ENCODE results near the gene IP6K1. TPM values are rescaled to one million over a fixed set of nuclear protein-coding genes. Genes with fewer than 3 reads are reported as not detected.

The IP6K1 gene
- total and polyA plus RNA-seq, 2 donors (not counting 1 experiment from before 2014, with no cell fraction given) = 27.8 to 77.8 TPM

DNA sequence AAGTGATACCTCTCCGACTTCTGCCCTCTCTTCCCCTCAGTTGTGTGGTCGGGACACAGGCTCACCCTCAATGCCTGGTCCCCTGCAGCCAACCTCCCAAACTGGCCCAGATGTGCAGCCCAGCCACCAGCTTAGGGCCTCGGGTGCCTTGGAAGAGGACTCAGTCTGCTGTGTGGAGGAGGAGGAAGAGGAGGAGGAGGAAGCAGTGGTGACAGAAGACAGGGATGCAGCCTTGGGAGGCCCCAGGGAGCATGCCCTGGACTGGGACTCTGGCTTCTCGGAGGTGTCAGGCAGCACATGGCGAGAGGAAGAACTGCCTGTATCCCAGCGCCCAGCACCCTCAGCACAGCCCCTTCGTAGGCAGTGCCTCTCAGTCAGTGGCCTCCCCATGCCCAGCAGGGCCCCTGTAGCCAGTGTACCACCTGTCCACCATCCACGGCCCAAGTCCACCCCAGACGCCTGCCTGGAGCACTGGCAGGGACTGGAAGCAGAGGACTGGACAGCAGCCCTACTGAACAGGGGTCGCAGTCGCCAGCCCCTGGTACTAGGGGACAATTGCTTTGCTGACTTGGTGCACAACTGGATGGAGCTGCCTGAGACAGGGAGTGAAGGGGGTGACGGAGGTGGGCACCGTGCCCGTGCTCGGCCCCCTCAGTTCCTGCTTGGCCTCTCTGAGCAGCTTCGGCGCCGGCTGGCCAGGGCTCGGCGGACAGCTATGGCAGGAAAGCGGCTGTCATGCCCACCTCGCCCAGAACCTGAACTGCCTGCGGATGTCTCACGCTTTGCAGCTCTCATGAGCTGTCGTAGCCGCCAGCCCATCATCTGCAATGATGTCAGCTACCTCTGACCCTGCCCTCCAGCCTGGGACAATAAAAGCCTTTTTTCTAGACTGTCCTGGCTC, 18.0 kb upstream of the IP6K1 start:
- Histone ChIP-seq H3K4me3 (ENCODE audit: control extremely low read depth in 1 of 5, extremely low read depth in 1 of 5, insufficient read depth in 1 of 5, low read depth in 2 of 5, low read length in 4 of 5) (peak overlapping the region; percentile 8 to 99 (median 95)), H3K4me2 (replicated peaks; ENCODE audit: low read depth, low read length, poor library complexity, severe bottlenecking) (peak overlapping the region; percentile 99), H3K9ac (ENCODE audit: low read length) (peak overlapping the region; percentile 98), H4K20me1 (ENCODE audit: control insufficient read depth, insufficient read depth, low read length, poor library complexity, severe bottlenecking) (no peaks in the 10 kb centered on the region), H3K36me3 (replicated peaks in 1 of 2; ENCODE audit: control extremely low read depth in 1 of 2, control insufficient read depth in 1 of 2, extremely low read depth in 1 of 2, insufficient read depth in 2 of 2, low read length in 1 of 2) (peaks cover 0 to 20% of the 10 kb centered on the region in 2 experiments), H2AFZ (ENCODE audit: insufficient read depth, low read depth, low read length, poor library complexity, severe bottlenecking) (peak overlapping the region; percentile 90), H3K79me2 (ENCODE audit: control insufficient read depth, insufficient read depth, low read length) (peaks cover 10% of the 10 kb centered on the region), H3K27me3 (replicated peaks in 1 of 4; ENCODE audit: control extremely low read depth in 1 of 4, control insufficient read depth in 3 of 4, insufficient read depth in 4 of 4, low read length in 3 of 4) (no peaks in the 10 kb centered on the region), H3K9me3 (ENCODE audit: control extremely low read depth in 1 of 3, control insufficient read depth in 2 of 3, insufficient read depth in 1 of 3, low read length in 2 of 3) (no peaks in the 10 kb centered on the region), H3K4me1 (ENCODE audit: control insufficient read depth in 2 of 2, insufficient read depth in 2 of 2, low read length in 2 of 2) (peaks cover 51 to 62% of the 10 kb centered on the region in 2 donors), H3K27ac (ENCODE audit: low read length in 2 of 2) (peak overlapping the region; percentile 91 to 97)
- H3K27me3 Mint-ChIP-seq = peaks cover 5% of the 10 kb centered on the region
- ChIA-PET CTCF (interaction anchor here (0.6 to 15.1 kb wide), 9 partner anchors 11 to 286 kb away, joined by 3 to 547 read pairs (median 3); partner anchors contain the start of gene UBA7), POLR2A (interaction anchor here (0.6 to 5.0 kb wide), 14 partner anchors 9 to 758 kb away, joined by 3 to 99 read pairs (median 6); partner anchors contain the start of genes AMIGO3, GMPPB, IP6K1 and MON1A)
- peaks cover 64% of the 10 kb centered on the region for H3K4me1 Mint-ChIP-seq
- DNase-seq (peak; percentile 63), ATAC-seq (ENCODE audit: low read depth) (no peak)
- peak overlapping the region; percentile 86 for H3K4me3 Mint-ChIP-seq
- intact Hi-C loops (cut with micrococcal nuclease) = loop anchor here (1.0 to 5.0 kb wide), 2 partner anchors 9 to 423 kb away; partner anchors contain the start of gene UBA7
- TF ChIP-seq, protein P1, sequence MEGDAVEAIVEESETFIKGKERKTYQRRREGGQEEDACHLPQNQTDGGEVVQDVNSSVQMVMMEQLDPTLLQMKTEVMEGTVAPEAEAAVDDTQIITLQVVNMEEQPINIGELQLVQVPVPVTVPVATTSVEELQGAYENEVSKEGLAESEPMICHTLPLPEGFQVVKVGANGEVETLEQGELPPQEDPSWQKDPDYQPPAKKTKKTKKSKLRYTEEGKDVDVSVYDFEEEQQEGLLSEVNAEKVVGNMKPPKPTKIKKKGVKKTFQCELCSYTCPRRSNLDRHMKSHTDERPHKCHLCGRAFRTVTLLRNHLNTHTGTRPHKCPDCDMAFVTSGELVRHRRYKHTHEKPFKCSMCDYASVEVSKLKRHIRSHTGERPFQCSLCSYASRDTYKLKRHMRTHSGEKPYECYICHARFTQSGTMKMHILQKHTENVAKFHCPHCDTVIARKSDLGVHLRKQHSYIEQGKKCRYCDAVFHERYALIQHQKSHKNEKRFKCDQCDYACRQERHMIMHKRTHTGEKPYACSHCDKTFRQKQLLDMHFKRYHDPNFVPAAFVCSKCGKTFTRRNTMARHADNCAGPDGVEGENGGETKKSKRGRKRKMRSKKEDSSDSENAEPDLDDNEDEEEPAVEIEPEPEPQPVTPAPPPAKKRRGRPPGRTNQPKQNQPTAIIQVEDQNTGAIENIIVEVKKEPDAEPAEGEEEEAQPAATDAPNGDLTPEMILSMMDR (IDR thresholded peaks at IDR 0.05) = no peak
- TF ChIP-seq EZH2 (IDR thresholded peaks at IDR 0.05; ENCODE audit: borderline replicate concordance, insufficient read depth, low read depth, low read length, poor library complexity, severe bottlenecking) = no peak
- no peaks in the 10 kb centered on the region for H3K9me3 Mint-ChIP-seq (ENCODE audit: insufficient read depth)
- WGBS (ENCODE audit: insufficient coverage) = 17% methylated on average over 24 of the region's 26 CpGs
- peak overlapping the region; percentile 98 for H3K27ac Mint-ChIP-seq
